H1 (cell line): ENCODE measurements around the gene RPL28. TPM values are rescaled to one million over a fixed set of nuclear protein-coding genes. Genes with fewer than 3 reads are reported as not detected.
A peak's percentile ranks its signal among the peaks of the same experiment; 100 is the strongest.

Experiments
- CTCF ChIA-PET: fragments of 300-600 bp; sonication (Branson Sonifier 250); formaldehyde crosslinking; loops from one replicate; lab custom pipeline; 2021; ENCODE audit not compliant: partially characterized antibody; lab: Charles Lee
- POLR2A ChIA-PET: fragments of 300-600 bp; sonication (Branson Sonifier 250); formaldehyde crosslinking; loops from one replicate; lab custom pipeline; 2021; ENCODE audit warnings: inconsistent platforms; ENCODE audit not compliant: partially characterized antibody; lab: Charles Lee
- DNase-seq, 2 experiments: peaks; one replicate each; pipeline versions ENCODE4 v3.0.0 to v3.0.0-alpha.2; 2010 to 2022; ENCODE audit warnings: low spot score in 2 of 2, low read depth in 1 of 2, mixed read lengths in 1 of 2
- FAIRE-seq: peaks from 2 replicates; lab custom pipeline; 2011; peaks lifted over from hg19 to GRCh38; lab: Jason Lieb, UNC
- H2AFZ ChIP-seq: 2 replicates; pipeline ENCODE4 v1.8.1; 2012; ENCODE audit warnings: low read length, inconsistent platforms
- H2AK5ac ChIP-seq: 2 replicates; pipeline ENCODE4 v1.6.1; 2013; ENCODE audit warnings: low read depth, low read length
- H2BK120ac ChIP-seq: replicated peaks from 2 replicates; pipeline ENCODE3; 2013; ENCODE audit warnings: low read depth, low read length, inconsistent platforms
- H2BK12ac ChIP-seq: 2 replicates; pipeline ENCODE4 v1.6.1; 2013; ENCODE audit warnings: low read depth, low read length
- H2BK15ac ChIP-seq: 2 replicates; pipeline ENCODE4 v1.6.1; 2013; ENCODE audit warnings: low read length
- H2BK20ac ChIP-seq: 2 replicates; pipeline ENCODE4 v1.6.1; 2013; ENCODE audit warnings: low read length
- H2BK5ac ChIP-seq: 2 replicates; pipeline ENCODE4 v1.6.1; 2013; ENCODE audit warnings: low read depth, low read length
- H3K14ac ChIP-seq: 2 replicates; pipeline ENCODE4 v1.6.1; 2013; ENCODE audit warnings: inconsistent platforms; ENCODE audit not compliant: insufficient read length
- H3K18ac ChIP-seq: 2 replicates; pipeline ENCODE4 v1.6.1; 2013; ENCODE audit warnings: low read length; ENCODE audit errors: extremely low read depth
- H3K23ac ChIP-seq: 2 replicates; pipeline ENCODE4 v1.6.1; 2013; ENCODE audit warnings: inconsistent platforms; ENCODE audit not compliant: insufficient read length
- H3K23me2 ChIP-seq: 2 replicates; pipeline ENCODE4 v1.6.1; 2013; ENCODE audit warnings: low read depth, low read length
- H3K27ac ChIP-seq: 2 replicates; pipeline ENCODE4 v1.6.1; 2011; ENCODE audit warnings: low read depth, low read length, inconsistent platforms
- H3K27me3 ChIP-seq, 4 experiments: replicated peaks in 1 of 4; 1 replicate in 1 of 4; 2 replicates in 3 of 4; pipeline versions ENCODE4 v1.6.1 to v1.8.1; 2011 to 2013; ENCODE audit warnings: low read length in 3 of 4, mild to moderate bottlenecking in 3 of 4, inconsistent platforms in 2 of 4, mixed read lengths in 2 of 4, moderate library complexity in 1 of 4; ENCODE audit not compliant: control insufficient read depth in 3 of 4, insufficient read depth in 3 of 4; ENCODE audit errors: extremely low read depth in 1 of 4
- H3K36me3 ChIP-seq, 4 experiments: 2 replicates each; pipeline versions ENCODE4 v1.6.1 to v1.8.1; 2011 to 2013; ENCODE audit warnings: mild to moderate bottlenecking in 4 of 4, low read length in 3 of 4, moderate library complexity in 2 of 4, control low read depth in 1 of 4, inconsistent platforms in 1 of 4; ENCODE audit not compliant: insufficient read depth in 4 of 4, control insufficient read depth in 2 of 4
- H3K4ac ChIP-seq: replicated peaks from 2 replicates; pipeline ENCODE3; 2013; ENCODE audit warnings: low read length, low read depth, mixed read lengths, inconsistent platforms; ENCODE audit not compliant: insufficient read length
- H3K4me1 ChIP-seq, 4 experiments: replicated peaks in 1 of 4; 1 replicate in 1 of 4; 2 replicates in 3 of 4; pipeline versions ENCODE4 v1.6.1 to v1.8.1; 2011 to 2013; ENCODE audit warnings: low read length in 3 of 4, inconsistent platforms in 2 of 4, mixed read lengths in 1 of 4; ENCODE audit not compliant: insufficient read depth in 4 of 4, control insufficient read depth in 3 of 4
- H3K4me2 ChIP-seq, 2 experiments: 2 replicates each; pipeline versions ENCODE4 v1.6.1 to v1.8.1; 2011 to 2013; ENCODE audit warnings: low read depth in 2 of 2, low read length in 2 of 2, control low read depth in 1 of 2, inconsistent platforms in 1 of 2, mild to moderate bottlenecking in 1 of 2; ENCODE audit not compliant: insufficient read depth in 1 of 2
- H3K4me3 ChIP-seq, 4 experiments: fragments of 200-600, 300-600 bp in 1 of 4; sonication (generic), shearing (Covaris generic), sonication (Bioruptor Twin) in 1 of 4; 2 replicates each; pipeline versions ENCODE4 v1.5.1 to v1.8.1; 2011 to 2016; ENCODE audit warnings: low read length in 4 of 4, low read depth in 3 of 4, control low read depth in 2 of 4, inconsistent platforms in 2 of 4, mild to moderate bottlenecking in 2 of 4, mixed read lengths in 1 of 4, moderate library complexity in 1 of 4; ENCODE audit not compliant: insufficient read depth in 2 of 4; ENCODE audit errors: extremely low read depth in 1 of 4
- H3K56ac ChIP-seq: replicated peaks from 2 replicates; pipeline ENCODE3; 2013; ENCODE audit warnings: low read depth, mild to moderate bottlenecking, mixed read lengths, low read length, inconsistent platforms; ENCODE audit not compliant: insufficient read length
- H3K79me1 ChIP-seq: 2 replicates; pipeline ENCODE4 v1.6.1; 2013; ENCODE audit warnings: low read depth, low read length, control low read depth
- H3K79me2 ChIP-seq, 2 experiments: 2 replicates each; pipeline versions ENCODE4 v1.6.1 to v1.8.1; 2012 to 2013; ENCODE audit warnings: low read length in 2 of 2, mild to moderate bottlenecking in 2 of 2, inconsistent platforms in 1 of 2; ENCODE audit not compliant: insufficient read depth in 2 of 2, control insufficient read depth in 1 of 2
- H3K9ac ChIP-seq, 4 experiments: replicated peaks in 1 of 4; 1 replicate in 1 of 4; 2 replicates in 3 of 4; pipeline versions ENCODE4 v1.6.1 to v1.8.1; 2011 to 2013; ENCODE audit warnings: low read depth in 3 of 4, low read length in 3 of 4, control low read depth in 2 of 4, mild to moderate bottlenecking in 2 of 4, moderate library complexity in 2 of 4, inconsistent platforms in 1 of 4; ENCODE audit errors: extremely low read depth in 1 of 4
- H3K9me3 ChIP-seq, 2 experiments: 2 replicates each; pipeline versions ENCODE4 v1.6.1 to v1.8.1; 2012 to 2013; ENCODE audit warnings: mild to moderate bottlenecking in 2 of 2, moderate library complexity in 2 of 2, control low read depth in 1 of 2, inconsistent platforms in 1 of 2, low read depth in 1 of 2, low read length in 1 of 2, mixed read lengths in 1 of 2; ENCODE audit not compliant: insufficient read depth in 2 of 2
- H4K20me1 ChIP-seq, 2 experiments: replicated peaks in 1 of 2; 2 replicates each; pipeline versions ENCODE3 to v1.8.1; 2011 to 2013; ENCODE audit warnings: inconsistent platforms in 2 of 2, low read length in 2 of 2, mild to moderate bottlenecking in 1 of 2; ENCODE audit not compliant: insufficient read depth in 2 of 2, control insufficient read depth in 1 of 2
- H4K5ac ChIP-seq: 2 replicates; pipeline ENCODE4 v1.6.1; 2013; ENCODE audit warnings: low read length, low read depth, mixed read lengths, inconsistent platforms; ENCODE audit not compliant: insufficient read length
- H4K8ac ChIP-seq: 2 replicates; pipeline ENCODE4 v1.8.0; 2013; ENCODE audit warnings: mild to moderate bottlenecking, moderate library complexity, low read length, inconsistent platforms; ENCODE audit not compliant: insufficient read depth; ENCODE audit errors: extremely low read depth
- H4K91ac ChIP-seq: replicated peaks from 2 replicates; pipeline ENCODE3; 2013; ENCODE audit warnings: low read length, mixed read lengths, inconsistent platforms; ENCODE audit not compliant: insufficient read length
- CHD1 ChIP-seq: IDR thresholded peaks from 2 replicates; pipeline ENCODE4 v1.6.1; 2012; ENCODE audit warnings: low read depth, low read length, improper control_type of control experiment
- CREB1 ChIP-seq: IDR thresholded peaks from 2 replicates; pipeline ENCODE4 v1.6.1; 2012; ENCODE audit warnings: inconsistent platforms
- EGR1 ChIP-seq: IDR thresholded peaks from 2 replicates; pipeline ENCODE4 v1.6.1; 2011; ENCODE audit warnings: low read depth, low read length, borderline replicate concordance
- EP300 ChIP-seq, 2 experiments: IDR thresholded peaks; 1 replicate in 1 of 2; 2 replicates in 1 of 2; pipeline ENCODE4 v1.6.1; 2011 to 2012; ENCODE audit warnings: low read depth in 2 of 2, low read length in 2 of 2, mild to moderate bottlenecking in 2 of 2, borderline replicate concordance in 1 of 2, inconsistent platforms in 1 of 2, moderate library complexity in 1 of 2
- GTF2F1 ChIP-seq: IDR thresholded peaks from 2 replicates; pipeline ENCODE4 v1.6.1; 2012; ENCODE audit warnings: low read depth, low read length, improper control_type of control experiment, borderline replicate concordance
- HDAC2 ChIP-seq, 2 experiments: fragments of 300-600 bp in 1 of 2; sonication (generic) in 1 of 2; IDR thresholded peaks; 2 replicates each; pipeline ENCODE4 v1.6.1; 2011 to 2012; ENCODE audit warnings: low read depth in 2 of 2, low read length in 2 of 2, mild to moderate bottlenecking in 2 of 2, moderate library complexity in 2 of 2, borderline replicate concordance in 1 of 2, inconsistent platforms in 1 of 2
- JUND ChIP-seq: IDR thresholded peaks from 2 replicates; pipeline ENCODE4 v1.6.1; 2011; ENCODE audit warnings: mild to moderate bottlenecking, improper control_type of control experiment, low read length
- KDM1A ChIP-seq: fragments of 200-600, 300-600 bp; sonication (generic); IDR thresholded peaks from 2 replicates; pipeline ENCODE4 v1.7.1; 2016; ENCODE audit warnings: mild to moderate bottlenecking, low read length, borderline replicate concordance
- MAFK ChIP-seq: IDR thresholded peaks from 2 replicates; pipeline ENCODE4 v1.6.1; 2012; ENCODE audit warnings: low read depth, mild to moderate bottlenecking, improper control_type of control experiment, low read length
- POLR2AphosphoS5 ChIP-seq: IDR thresholded peaks from 2 replicates; pipeline ENCODE4 v1.6.1; 2011; ENCODE audit warnings: low read depth, low read length
- POU5F1 ChIP-seq: IDR thresholded peaks from 2 replicates; pipeline ENCODE4 v1.6.1; 2011; ENCODE audit warnings: low read depth, mild to moderate bottlenecking, low read length, moderate library complexity
- RXRA ChIP-seq: IDR thresholded peaks from 2 replicates; pipeline ENCODE4 v1.6.1; 2011; ENCODE audit warnings: low read depth, mild to moderate bottlenecking, low read length, moderate library complexity; ENCODE audit not compliant: insufficient read depth
- SP1 ChIP-seq: IDR thresholded peaks from 2 replicates; pipeline ENCODE4 v1.6.1; 2011; ENCODE audit warnings: low read depth, low read length
- TAF1 ChIP-seq: IDR thresholded peaks from 2 replicates; pipeline ENCODE4 v1.6.1; 2011; ENCODE audit warnings: mild to moderate bottlenecking, low read depth, low read length
- TCF12 ChIP-seq: IDR thresholded peaks from 2 replicates; pipeline ENCODE4 v1.6.1; 2011; ENCODE audit warnings: low read depth, mild to moderate bottlenecking, low read length
- WGBS, 2 experiments: shearing (Covaris generic) in 1 of 2; methylation state at CpG; one replicate each; pipeline versions ENCODE4 v1.1.6 to v1.1.7; 2013 to 2015; ENCODE audit warnings: low lambda C conversion rate in 2 of 2, mixed read lengths in 2 of 2, inconsistent platforms in 1 of 2, low coverage in 1 of 2, missing lambda C conversion rate in 1 of 2; ENCODE audit not compliant: insufficient replicate concordance in 2 of 2, insufficient coverage in 1 of 2, insufficient read length in 1 of 2; ENCODE audit errors: extremely low coverage in 1 of 2, missing lambda C conversion rate in 1 of 2; 5-methylcytosine and 5-hydroxymethylcytosine counted together
- polyA plus RNA-seq, 7 experiments: library from polyadenylated mRNA; depleted of rRNA in 3 of 7; stranded (reverse) in 5 of 7; unstranded in 2 of 7; fragments of >200 nt in 5 of 7; fragments of 200-250 nt in 2 of 7; gene quantifications; 1 replicate in 5 of 7; 2 replicates in 1 of 7; 4 replicates in 1 of 7; pipeline versions ENCODE4 v1.2.1 to v1.2.3, GENCODE V29; 2011 to 2013; ENCODE audit warnings: missing spikeins in 2 of 7, mixed read lengths in 2 of 7
- total RNA-seq: library from RNA; stranded (reverse); fragmentation: NEBNext Ultra II Directional; extraction: Animal tissue kit (Norgen Biotek cat#: 25700); gene quantifications from 2 replicates; pipeline ENCODE4 v1.2.1, GENCODE V29; 2021

The RPL28 gene
- total and polyA plus RNA-seq, 2 of the 8 experiments (the other 6 are each of a cell fraction or from before 2014, with no cell fraction given), result 2,123 to 8,402 TPM

DNA sequence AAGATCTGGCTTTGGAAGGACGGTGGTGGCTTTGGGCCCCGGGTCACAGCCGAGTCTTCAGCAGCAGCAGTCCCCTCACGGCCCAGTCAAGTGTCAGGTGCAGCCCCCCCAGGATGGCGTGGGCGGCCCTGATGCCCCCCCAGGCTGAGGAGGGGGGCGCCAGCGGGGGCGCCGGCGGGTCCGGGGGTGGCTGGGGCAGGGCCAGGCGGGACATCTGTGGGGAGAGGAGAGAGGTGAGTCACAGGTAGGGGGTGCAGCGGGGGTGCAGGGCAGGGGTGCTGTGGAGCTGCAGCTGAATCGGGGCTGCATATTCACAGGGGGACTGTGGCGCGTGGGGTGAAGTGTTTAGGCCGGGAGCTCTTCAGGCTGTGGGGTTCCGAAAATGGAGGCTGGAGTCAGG is 19.8 kb upstream of the RPL28 start:
- no peak overlapping the region for H3K4ac ChIP-seq
- H4K91ac ChIP-seq, result no peak overlapping the region
- no peak overlapping the region for H3K14ac ChIP-seq
- H4K20me1 ChIP-seq, result no peaks in the 10 kb centered on the region
- no peak overlapping the region for H3K4me3 ChIP-seq
- CTCF ChIA-PET, result interaction anchor here (0.5 to 1.6 kb wide), 7 partner anchors 10 to 187 kb away, joined by 3 to 9 read pairs (median 4); no protein-coding TSS in a partner anchor
- H3K9ac ChIP-seq, result no peak overlapping the region
- H2AK5ac ChIP-seq, result no peak overlapping the region
- DNase-seq (no peak), FAIRE-seq (no peak)
- H3K23ac ChIP-seq, result no peak overlapping the region
- H4K8ac ChIP-seq, result peak overlapping the region; percentile 41
- H3K4me1 ChIP-seq, result peaks cover 0 to 23% (median 17%) of the 10 kb centered on the region in 4 experiments; a peak in 6 of 7 replicates
- H3K56ac ChIP-seq, result no peak overlapping the region
- WGBS, 2 experiments, result 86% methylated on average over 12 of the region's 19 CpGs; no CpG with 5 or more reads in 1 of the 2 experiments
- no peak overlapping the region for H2BK120ac ChIP-seq
- H3K4me2 ChIP-seq, result no peak overlapping the region
- no peak overlapping the region for H4K5ac ChIP-seq
- H2AFZ ChIP-seq, result no peak overlapping the region
- POLR2A ChIA-PET, result interaction anchor here (0.6 to 1.6 kb wide), 9 partner anchors 9 to 86 kb away, joined by 3 to 9 read pairs (median 3); partner anchors contain the start of genes HSPBP1, TMEM190, TMEM238 and UBE2S
- no peaks in the 10 kb centered on the region for H3K79me2 ChIP-seq
- H3K27ac ChIP-seq, result no peak overlapping the region
- H2BK12ac ChIP-seq, result no peak overlapping the region
- no peak overlapping the region for H2BK15ac ChIP-seq
- peaks cover 9% of the 10 kb centered on the region; the same call in 1 of the 2 replicates for H3K23me2 ChIP-seq
- no peak overlapping the region for H3K18ac ChIP-seq
- no peaks in the 10 kb centered on the region for H3K79me1 ChIP-seq
- H2BK20ac ChIP-seq, result no peak overlapping the region
- no peak overlapping the region for H2BK5ac ChIP-seq
- no peaks in the 10 kb centered on the region for H3K9me3 ChIP-seq
- no peaks in the 10 kb centered on the region for H3K36me3 ChIP-seq
- H3K27me3 ChIP-seq, result peaks cover 4 to 28% (median 25%) of the 10 kb centered on the region in 4 experiments
- TF ChIP-seq TCF12 (no peak), KDM1A (no peak), GTF2F1 (no peak), CHD1 (no peak), MAFK (no peak), SP1 (no peak), JUND (no peak), EGR1 (no peak), POLR2AphosphoS5 (no peak), TAF1 (no peak), CREB1 (no peak), EP300 (IDR thresholded peaks at IDR 0.05; ENCODE audit: borderline replicate concordance in 1 of 2, low read depth in 2 of 2, low read length in 2 of 2) (no peak), HDAC2 (IDR thresholded peaks at IDR 0.05; ENCODE audit: borderline replicate concordance in 1 of 2, low read depth in 2 of 2, low read length in 2 of 2) (no peak), RXRA (no peak), POU5F1 (no peak)
